HEK293T (cell line): ENCODE measurements around the gene HOXD9.

Experiments used
- CTCF ChIA-PET: fragments of 350-600 bp; formaldehyde crosslinking; extraction: SDS; loops from one replicate; lab custom pipeline; 2021; ENCODE audit warnings: antibody characterized with exemption, inconsistent platforms; lab: Yijun Ruan, JAX
- POLR2A ChIA-PET: fragments of 350-600 bp; formaldehyde crosslinking; extraction: SDS; loops from one replicate; lab custom pipeline; 2020; ENCODE audit warnings: antibody characterized with exemption, inconsistent platforms; lab: Yijun Ruan, JAX
- DNase-seq: peaks from one replicate; pipeline ENCODE4 v3.0.0; 2012; ENCODE audit warnings: mixed read lengths; ENCODE audit errors: extremely low spot score
- ARNT ChIP-seq: fragments of 450-650 bp; IDR thresholded peaks from 2 replicates; pipeline ENCODE4 v1.6.1; 2017; ENCODE audit warnings: mild to moderate bottlenecking
- BHLHE40 ChIP-seq: fragments of 450-650 bp; IDR thresholded peaks from 2 replicates; pipeline ENCODE4 v1.6.1; 2016; ENCODE audit warnings: mild to moderate bottlenecking, moderate library complexity, borderline replicate concordance
- CTBP1 ChIP-seq: fragments of 450-650 bp; IDR thresholded peaks from 2 replicates; pipeline ENCODE4 v1.6.1; 2016; ENCODE audit warnings: borderline replicate concordance
- ELF4 ChIP-seq: fragments of 450-650 bp; IDR thresholded peaks from 2 replicates; pipeline ENCODE4 v1.6.1; 2017; ENCODE audit warnings: antibody characterized with exemption
- FOXA1 ChIP-seq: fragments of 450-650 bp; IDR thresholded peaks from 2 replicates; pipeline ENCODE4 v1.6.1; 2016; ENCODE audit warnings: mild to moderate bottlenecking
- FOXK2 ChIP-seq: fragments of 450-650 bp; IDR thresholded peaks from 2 replicates; pipeline ENCODE4 v1.6.1; 2016; ENCODE audit warnings: mild to moderate bottlenecking
- FOXM1 ChIP-seq: fragments of 450-650 bp; IDR thresholded peaks from 2 replicates; pipeline ENCODE4 v1.6.1; 2017; ENCODE audit warnings: mild to moderate bottlenecking, borderline replicate concordance
- HDGF ChIP-seq: fragments of 450-650 bp; IDR thresholded peaks from 2 replicates; pipeline ENCODE4 v1.6.1; 2017; ENCODE audit warnings: antibody characterized with exemption, borderline replicate concordance
- L3MBTL2 ChIP-seq: fragments of 450-650 bp; conservative IDR thresholded peaks from 2 replicates; pipeline ENCODE4 v1.6.1; 2016; ENCODE audit warnings: mild to moderate bottlenecking
- LEF1 ChIP-seq: fragments of 450-650 bp; IDR thresholded peaks from 2 replicates; pipeline ENCODE4 v1.6.1; 2017; ENCODE audit warnings: mild to moderate bottlenecking, borderline replicate concordance
- NFRKB ChIP-seq: fragments of 450-650 bp; IDR thresholded peaks from 2 replicates; pipeline ENCODE4 v1.6.1; 2016; ENCODE audit warnings: mild to moderate bottlenecking, moderate library complexity
- SP1 ChIP-seq: fragments of 450-650 bp; IDR thresholded peaks from 2 replicates; pipeline ENCODE4 v1.6.1; 2017
- SUZ12 ChIP-seq: fragments of 450-650 bp; IDR thresholded peaks from 2 replicates; pipeline ENCODE4 v1.6.1; 2016; ENCODE audit warnings: mild to moderate bottlenecking
- TARDBP ChIP-seq: fragments of 450-650 bp; IDR thresholded peaks from 2 replicates; pipeline ENCODE4 v1.6.1; 2016
- ZNF384 ChIP-seq: fragments of 450-650 bp; IDR thresholded peaks from 2 replicates; pipeline ENCODE4 v1.6.1; 2016
- TF ChIP-seq, protein P1 (sequence below): fragments of 450-650 bp; IDR thresholded peaks from 2 replicates; pipeline ENCODE4 v1.6.1; 2016

HOXD9 gene

DNA sequence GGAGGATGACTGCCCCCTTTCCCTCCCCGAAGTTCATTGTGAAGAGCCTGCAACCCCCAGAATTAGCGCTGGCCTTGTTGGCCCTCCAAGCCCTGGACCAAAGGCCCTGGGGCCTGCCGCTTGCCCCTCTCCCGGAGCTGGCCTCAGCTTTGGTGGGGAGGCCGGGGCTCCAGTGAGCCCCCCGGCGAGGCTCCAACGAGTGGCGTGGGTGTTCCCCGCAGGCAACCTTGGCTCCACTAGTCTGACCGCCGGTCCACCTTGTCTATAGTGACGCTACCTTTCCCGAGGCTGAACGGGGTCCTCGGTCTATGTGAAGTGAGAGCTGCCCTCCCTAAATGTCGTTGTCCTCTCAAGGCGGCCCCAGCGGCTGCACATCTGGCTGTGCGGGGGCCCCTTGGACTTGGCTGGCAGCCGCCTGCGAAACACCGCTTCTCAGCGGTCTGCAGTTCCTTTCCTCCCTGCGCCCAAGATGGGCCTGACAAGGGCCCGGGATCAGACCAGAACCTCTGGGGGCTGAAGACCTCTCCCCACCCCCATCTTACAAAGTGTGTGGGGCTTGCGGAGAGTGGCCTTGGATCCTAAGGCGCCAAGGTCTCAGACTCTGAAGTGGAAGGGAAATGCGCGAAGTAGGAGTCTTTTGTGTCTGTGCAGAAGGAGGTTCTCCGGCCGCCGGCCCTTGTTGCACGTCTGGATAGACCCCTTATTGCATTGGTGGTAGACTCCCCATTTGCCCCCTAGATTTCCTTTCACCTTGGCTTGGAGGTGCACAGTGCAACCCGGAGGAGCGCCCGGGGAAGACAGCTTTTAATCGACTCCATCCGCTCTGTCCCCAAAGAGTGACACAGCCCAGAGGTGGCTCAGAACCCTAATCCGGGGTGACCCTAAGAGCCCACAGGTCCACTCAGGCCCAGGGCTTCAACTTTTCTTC lies 9.9 kb upstream of the HOXD9 start:
- ChIA-PET POLR2A (interaction anchor here (1.3 kb wide), 1 partner anchor 8 kb away, joined by 4 read pairs; no protein-coding TSS in a partner anchor), CTCF (no interaction called here)
- TF ChIP-seq FOXK2: no peak
- TF ChIP-seq CTBP1: no peak
- no peak for TF ChIP-seq FOXA1
- TF ChIP-seq TARDBP: no peak
- no peak for TF ChIP-seq HDGF
- DNase-seq: no peak

DNA sequence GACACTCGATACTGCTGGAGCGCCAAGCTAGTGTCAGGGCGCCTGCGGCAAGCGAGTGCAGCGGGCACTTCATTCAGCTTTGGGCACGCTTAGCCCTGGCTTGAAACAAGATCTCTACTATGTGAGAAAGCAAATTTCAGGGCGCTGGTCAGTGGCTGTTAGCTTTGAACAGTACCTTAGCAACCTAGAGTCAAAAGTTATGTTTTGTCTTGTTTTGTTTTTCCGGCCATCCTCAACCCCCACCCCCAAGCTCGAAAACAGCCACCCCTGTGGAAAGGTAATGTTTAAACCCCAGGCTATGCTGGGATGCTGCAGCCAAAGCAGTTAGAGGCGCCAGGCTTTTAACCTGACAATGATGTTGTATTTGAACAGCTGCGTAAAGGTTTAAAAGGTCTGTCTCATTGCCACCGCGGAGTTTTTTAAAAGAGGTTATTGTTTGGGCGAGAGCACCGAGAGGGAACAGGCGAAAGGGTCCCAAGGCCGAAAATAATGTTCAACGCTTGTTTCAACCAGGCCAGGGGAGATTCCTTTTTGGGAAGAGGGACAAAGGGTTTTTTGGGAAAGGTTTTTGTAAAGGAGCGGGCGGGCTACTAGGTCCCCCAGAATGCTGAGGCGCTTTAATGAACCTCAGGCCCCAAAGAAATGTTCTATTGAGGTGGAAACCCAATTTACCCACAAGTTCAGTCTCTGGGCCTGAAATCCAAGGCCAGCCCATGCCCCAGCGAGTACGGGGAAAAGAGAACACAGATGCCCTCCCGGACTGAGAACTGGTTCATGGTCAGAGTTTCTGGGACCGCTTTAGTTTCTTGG lies 8.2 kb upstream of the HOXD9 start:
- POLR2A ChIA-PET: interaction anchor here (1.0 kb wide), 1 partner anchor 16 kb away, joined by 3 read pairs; no protein-coding TSS in a partner anchor
- DNase-seq: no peak
- CTCF ChIA-PET: no interaction called here
- TF ChIP-seq SUZ12 (no peak), SP1 (no peak), HDGF (no peak), NFRKB (no peak), FOXM1 (no peak), FOXA1 (no peak), ARNT (no peak), CTBP1 (no peak), L3MBTL2 (no peak), ZNF384 (no peak), LEF1 (no peak), BHLHE40 (no peak), ELF4 (no peak), TARDBP (no peak), FOXK2 (no peak)
- TF ChIP-seq, protein P1, sequence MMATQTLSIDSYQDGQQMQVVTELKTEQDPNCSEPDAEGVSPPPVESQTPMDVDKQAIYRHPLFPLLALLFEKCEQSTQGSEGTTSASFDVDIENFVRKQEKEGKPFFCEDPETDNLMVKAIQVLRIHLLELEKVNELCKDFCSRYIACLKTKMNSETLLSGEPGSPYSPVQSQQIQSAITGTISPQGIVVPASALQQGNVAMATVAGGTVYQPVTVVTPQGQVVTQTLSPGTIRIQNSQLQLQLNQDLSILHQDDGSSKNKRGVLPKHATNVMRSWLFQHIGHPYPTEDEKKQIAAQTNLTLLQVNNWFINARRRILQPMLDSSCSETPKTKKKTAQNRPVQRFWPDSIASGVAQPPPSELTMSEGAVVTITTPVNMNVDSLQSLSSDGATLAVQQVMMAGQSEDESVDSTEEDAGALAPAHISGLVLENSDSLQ: no peak

DNA sequence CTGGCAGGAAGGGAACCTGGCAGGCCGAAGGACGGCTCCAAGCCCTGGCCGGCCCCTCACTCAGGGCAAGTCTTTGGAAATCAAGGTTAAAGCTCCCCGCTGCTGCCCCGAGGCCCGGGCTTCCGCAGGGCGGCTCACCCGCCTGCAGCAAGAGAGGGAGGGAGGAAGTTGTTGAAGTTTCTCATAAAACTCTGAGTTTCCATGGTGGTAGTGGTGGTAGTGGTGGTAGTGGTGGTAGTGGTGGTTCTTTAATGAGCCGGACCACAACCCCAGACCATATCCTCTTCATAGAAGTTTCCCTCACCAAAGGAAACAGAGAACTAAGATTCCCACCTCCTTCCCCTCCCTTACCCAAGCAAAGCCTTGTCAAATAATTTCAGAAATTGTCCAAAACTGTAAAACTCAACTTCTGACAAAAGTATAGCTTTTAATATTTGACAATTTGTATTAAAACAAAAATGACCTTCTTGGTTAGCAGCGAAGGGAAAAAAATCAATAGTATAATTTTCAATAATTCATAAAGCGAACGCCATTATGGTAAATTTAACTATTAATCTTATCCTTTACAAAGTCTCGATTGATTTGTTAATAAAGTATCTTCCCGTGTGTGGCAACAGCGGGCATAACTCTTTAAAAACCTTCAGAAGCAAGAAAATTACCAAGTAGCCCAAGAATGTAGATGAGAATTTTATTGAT lies 7.4 kb upstream of the HOXD9 start:
- ChIA-PET CTCF (no interaction called here), POLR2A (no interaction called here)
- DNase-seq: no peak
- TF ChIP-seq ARNT (no peak), BHLHE40 (no peak), LEF1 (no peak), NFRKB (no peak), FOXA1 (no peak), ZNF384 (no peak), TARDBP (no peak), FOXK2 (no peak)

DNA sequence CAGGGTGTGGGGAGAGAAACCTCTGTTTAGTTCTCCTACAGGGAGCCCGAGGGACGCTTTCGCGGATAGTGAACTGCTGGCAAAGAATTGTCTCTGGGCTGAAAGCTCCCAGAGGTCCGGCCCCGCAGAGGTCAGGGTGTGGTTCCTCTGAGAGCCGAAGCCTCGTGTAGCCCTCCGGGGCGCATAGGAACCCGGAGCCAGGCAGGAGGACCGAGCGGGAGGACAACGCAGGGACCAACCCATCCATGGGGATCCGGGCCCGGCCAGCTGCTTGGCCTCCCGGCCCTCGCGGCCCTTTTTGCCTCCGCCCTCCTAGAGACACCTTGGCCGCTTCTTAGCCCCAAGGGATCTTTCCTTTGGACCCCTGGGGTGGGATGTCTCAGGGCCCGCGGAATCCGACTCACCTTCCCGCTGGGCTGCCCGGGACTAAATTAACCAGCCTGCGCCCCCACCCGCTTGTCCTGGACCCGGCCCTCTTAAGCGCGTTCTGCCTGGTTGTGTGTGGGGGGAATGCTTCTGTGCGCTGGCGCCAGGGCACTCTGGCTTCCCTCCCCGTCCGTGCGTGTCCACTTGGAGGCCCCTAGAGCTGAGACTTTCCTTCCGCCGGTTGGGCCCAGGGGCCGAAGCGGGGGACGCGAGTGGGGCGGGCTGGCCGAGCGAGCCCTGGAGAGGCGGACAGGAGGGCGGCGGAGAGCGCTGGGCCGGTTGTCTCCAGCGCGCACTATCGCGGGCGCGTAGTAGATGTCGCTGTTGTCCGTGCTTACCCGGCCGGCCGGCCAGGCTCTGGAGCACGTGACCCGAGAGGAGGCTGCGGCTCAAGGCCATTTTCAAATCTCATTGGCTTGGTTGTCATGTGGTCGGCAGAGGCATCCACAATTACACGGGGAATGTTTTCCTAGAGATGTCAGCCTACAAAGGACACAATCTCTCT lies 6.4 kb upstream of the HOXD9 start, which contains the start of gene HOXD10:
Gene HOXD10, plus strand, starts transcription at position 896 of the 931 bp plus-strand sequence. CDS start 56 bp downstream, outside the sequence.
- TF ChIP-seq L3MBTL2: no peak
- TF ChIP-seq NFRKB: no peak
- no peak for TF ChIP-seq TARDBP
- TF ChIP-seq, protein P1: no peak
- TF ChIP-seq HDGF: no peak
- no peak for TF ChIP-seq FOXA1
- no peak for TF ChIP-seq ARNT
- no peak for TF ChIP-seq ZNF384
- no peak for TF ChIP-seq LEF1
- no peak for TF ChIP-seq FOXM1
- TF ChIP-seq BHLHE40: no peak
- no peak for TF ChIP-seq ELF4
- no peak for TF ChIP-seq SUZ12
- TF ChIP-seq FOXK2: no peak
- no peak for TF ChIP-seq CTBP1
- no peak for TF ChIP-seq SP1
- no peak for DNase-seq
- ChIA-PET POLR2A (no interaction called here), CTCF (no interaction called here)

DNA sequence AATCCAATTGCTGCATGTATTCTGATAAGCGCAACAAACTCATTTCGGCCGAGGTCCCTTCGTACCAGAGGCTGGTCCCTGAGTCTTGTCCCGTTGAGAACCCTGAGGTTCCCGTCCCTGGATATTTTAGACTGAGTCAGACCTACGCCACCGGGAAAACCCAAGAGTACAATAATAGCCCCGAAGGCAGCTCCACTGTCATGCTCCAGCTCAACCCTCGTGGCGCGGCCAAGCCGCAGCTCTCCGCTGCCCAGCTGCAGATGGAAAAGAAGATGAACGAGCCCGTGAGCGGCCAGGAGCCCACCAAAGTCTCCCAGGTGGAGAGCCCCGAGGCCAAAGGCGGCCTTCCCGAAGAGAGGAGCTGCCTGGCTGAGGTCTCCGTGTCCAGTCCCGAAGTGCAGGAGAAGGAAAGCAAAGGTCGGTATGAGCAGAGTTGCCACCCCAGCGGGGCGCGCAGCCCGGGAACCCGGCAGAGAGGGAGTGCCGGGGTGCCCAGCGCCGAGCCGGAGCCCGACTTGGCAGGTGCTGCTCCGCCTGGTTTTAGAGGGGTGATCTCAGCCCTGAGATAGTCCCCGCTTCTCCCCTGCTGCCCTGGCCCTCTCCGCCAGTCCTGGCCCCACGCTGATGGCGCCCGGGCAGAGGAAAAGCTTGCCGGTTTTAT lies 5.2 kb upstream of the HOXD9 start:
- TF ChIP-seq, protein P1: no peak
- TF ChIP-seq NFRKB: no peak
- no peak for TF ChIP-seq ELF4
- no peak for TF ChIP-seq FOXA1
- no peak for TF ChIP-seq LEF1
- no peak for TF ChIP-seq ZNF384
- ChIA-PET CTCF (interaction anchor here (1.0 kb wide), 1 partner anchor 10 kb away, joined by 3 read pairs; no protein-coding TSS in a partner anchor), POLR2A (no interaction called here)
- DNase-seq: no peak
